ENCODE measurements around the gene SCNN1A.

GRCh38 chr12:6370994-6371754 lies 4.2 kb downstream of the SCNN1A start:
- no peak for TF ChIP-seq POLR2A (IDR thresholded peaks at IDR 0.05; ENCODE audit: low read depth, low read length)
- peak in 1 of 2 donors; percentile 12 for TF ChIP-seq CTCF (IDR thresholded peaks at IDR 0.05; ENCODE audit: extremely low read depth in 1 of 2, insufficient read depth in 1 of 2, low read depth in 1 of 2, low read length in 2 of 2)
- no peak for TF ChIP-seq POLR2AphosphoS5 (IDR thresholded peaks at IDR 0.05; ENCODE audit: insufficient read depth, low read depth, low read length)
- no peak for TF ChIP-seq MAX (IDR thresholded peaks at IDR 0.05; ENCODE audit: insufficient read depth, insufficient read length)
- TF ChIP-seq MYC (IDR thresholded peaks at IDR 0.05; ENCODE audit: low read depth, low read length) = no peak
- TF ChIP-seq JUN (IDR thresholded peaks at IDR 0.05; ENCODE audit: borderline replicate concordance, insufficient read depth, insufficient read length, low read depth) = no peak
- TF ChIP-seq EZH2 (IDR thresholded peaks at IDR 0.05; ENCODE audit: borderline replicate concordance, low read depth, low read length, severe bottlenecking) = no peak
